Measurements from ENCODE around the gene OTOG. TPM values are rescaled to one million over a fixed set of nuclear protein-coding genes. Genes with fewer than 3 reads are reported as not detected.

OTOG gene
- total RNA-seq, 1 donor from 2014 or later, result not detected

DNA sequence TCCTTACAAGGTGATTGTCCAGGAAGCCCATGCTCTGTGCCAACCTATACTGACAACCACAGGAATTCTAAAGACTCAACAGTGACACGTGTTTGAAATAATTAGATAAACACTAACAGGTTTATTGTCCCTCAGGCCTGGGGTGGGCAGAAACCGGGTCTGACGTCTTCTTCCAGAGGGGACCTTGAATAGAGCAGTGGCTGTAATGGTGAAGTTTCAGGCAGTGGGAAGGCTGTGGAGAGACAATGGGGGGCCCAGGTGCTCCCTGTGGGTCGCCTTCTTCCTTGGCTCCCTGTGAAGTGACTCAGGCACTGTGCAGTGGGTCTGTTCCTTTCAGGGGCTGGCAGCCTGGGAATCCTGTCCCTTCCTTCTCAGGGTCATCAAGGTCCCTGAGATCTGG lies 54.6 kb downstream of the OTOG start:
- DNase-seq (ENCODE audit: low read depth), result no peak
- no peak for TF ChIP-seq CTCF (IDR thresholded peaks at IDR 0.05; ENCODE audit: insufficient read depth, low read length, poor library complexity, severe bottlenecking)
- peaks cover 9% of the 10 kb centered on the region for H3K27me3 ChIP-seq (ENCODE audit: control insufficient read depth, insufficient read depth, low read length)
- H3K4me3 ChIP-seq (ENCODE audit: low read depth, low read length), result no peak overlapping the region
- H3K36me3 ChIP-seq (ENCODE audit: control insufficient read depth, insufficient read depth, low read length), result no peaks in the 10 kb centered on the region

- H3K4me3 ChIP-seq (ENCODE audit: low read depth, low read length), result no peak overlapping the region
- no peak for TF ChIP-seq CTCF (IDR thresholded peaks at IDR 0.05; ENCODE audit: insufficient read depth, low read length, poor library complexity, severe bottlenecking)
- H3K27me3 ChIP-seq (ENCODE audit: control insufficient read depth, insufficient read depth, low read length), result peaks cover 4% of the 10 kb centered on the region
- H3K36me3 ChIP-seq (ENCODE audit: control insufficient read depth, insufficient read depth, low read length), result no peaks in the 10 kb centered on the region
- DNase-seq (ENCODE audit: low read depth), result no peak
Measured at GRCh38 chr11:17602105-17603001, 55.3 kb downstream of the OTOG start.

DNA sequence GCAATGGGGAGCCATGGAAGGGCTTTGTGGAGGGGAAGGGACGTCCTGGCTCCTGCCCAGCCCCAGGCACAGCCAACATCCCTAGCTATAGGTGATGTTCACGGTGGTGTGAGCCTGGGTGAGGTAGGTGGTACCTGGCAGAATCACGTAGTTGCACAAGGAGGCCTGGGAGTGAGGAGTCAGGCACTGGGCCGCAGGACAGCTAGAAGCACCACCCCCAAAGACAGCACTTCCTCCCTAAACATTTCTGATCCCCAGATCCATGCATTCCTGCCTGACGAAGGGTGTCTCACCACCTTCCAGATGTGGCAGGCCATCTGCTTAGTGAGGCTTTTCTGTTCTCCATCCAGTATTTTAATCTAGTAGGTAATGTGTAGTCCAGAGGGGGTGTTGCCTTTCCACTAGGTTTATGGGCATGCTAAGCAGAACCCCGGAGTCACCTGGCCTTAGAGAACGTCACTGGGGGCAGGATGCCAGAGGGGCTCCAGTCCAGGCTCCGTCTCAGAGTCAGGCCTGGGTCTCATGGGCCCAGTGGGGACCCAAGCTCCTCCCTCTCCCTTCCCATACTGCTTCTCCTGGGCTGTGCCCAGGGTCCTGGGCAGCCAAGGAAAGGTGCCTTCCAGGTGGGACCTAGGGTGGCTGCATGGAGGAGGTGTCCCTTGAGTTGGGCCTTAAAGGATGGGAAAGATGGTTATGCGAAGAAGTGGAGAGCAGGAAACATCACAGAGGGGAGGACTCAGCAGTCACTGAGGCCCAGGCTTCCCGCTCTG lies 56.2 kb downstream of the OTOG start:
- Histone ChIP-seq H3K36me3 (ENCODE audit: control insufficient read depth, insufficient read depth, low read length) (no peaks in the 10 kb centered on the region), H3K27me3 (ENCODE audit: control insufficient read depth, insufficient read depth, low read length) (peaks cover 4% of the 10 kb centered on the region), H3K4me3 (ENCODE audit: low read depth, low read length) (no peak overlapping the region)
- no peak for DNase-seq (ENCODE audit: low read depth)
- TF ChIP-seq CTCF (IDR thresholded peaks at IDR 0.05; ENCODE audit: insufficient read depth, low read length, poor library complexity, severe bottlenecking), result no peak

DNA sequence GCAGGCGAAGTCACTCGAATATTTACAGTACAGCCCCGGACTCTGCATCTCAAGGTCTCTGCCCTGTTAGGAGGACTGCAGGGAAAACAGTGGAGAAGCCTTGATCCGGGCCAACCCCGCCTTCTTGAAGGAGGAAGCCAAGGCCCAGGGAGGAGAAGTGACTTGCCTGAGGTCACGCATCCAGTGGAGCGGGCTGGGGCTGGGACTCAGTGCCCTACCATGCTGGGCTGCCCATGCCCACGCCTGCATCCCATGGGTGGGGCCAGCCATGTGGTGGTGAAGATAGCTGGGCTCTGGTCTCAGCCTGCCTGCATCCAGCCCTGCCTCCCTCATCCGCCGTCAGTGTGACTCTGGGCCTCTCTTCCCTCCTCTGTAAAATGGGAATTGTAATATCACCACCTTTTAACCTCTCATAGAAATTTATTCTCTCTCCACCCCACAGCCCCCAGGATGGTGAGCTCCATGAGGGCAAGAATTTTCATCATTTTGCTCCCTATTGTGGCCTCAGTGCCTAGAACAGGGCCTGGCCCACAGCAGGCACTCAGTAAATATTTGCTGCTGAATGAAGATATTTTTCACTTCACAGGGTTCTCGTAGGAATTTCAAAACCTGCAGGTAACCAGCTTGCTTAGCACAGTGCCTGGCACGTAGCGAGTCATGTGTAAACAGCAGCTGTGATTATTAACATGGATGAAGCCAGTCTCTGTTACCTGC lies 57.3 kb downstream of the OTOG start:
- H3K36me3 ChIP-seq (ENCODE audit: control insufficient read depth, insufficient read depth, low read length), result no peaks in the 10 kb centered on the region
- H3K4me3 ChIP-seq (ENCODE audit: low read depth, low read length), result no peak overlapping the region
- no peak for TF ChIP-seq CTCF (IDR thresholded peaks at IDR 0.05; ENCODE audit: insufficient read depth, low read length, poor library complexity, severe bottlenecking)
- no peak for DNase-seq (ENCODE audit: low read depth)
- peaks cover 4% of the 10 kb centered on the region for H3K27me3 ChIP-seq (ENCODE audit: control insufficient read depth, insufficient read depth, low read length)

DNA sequence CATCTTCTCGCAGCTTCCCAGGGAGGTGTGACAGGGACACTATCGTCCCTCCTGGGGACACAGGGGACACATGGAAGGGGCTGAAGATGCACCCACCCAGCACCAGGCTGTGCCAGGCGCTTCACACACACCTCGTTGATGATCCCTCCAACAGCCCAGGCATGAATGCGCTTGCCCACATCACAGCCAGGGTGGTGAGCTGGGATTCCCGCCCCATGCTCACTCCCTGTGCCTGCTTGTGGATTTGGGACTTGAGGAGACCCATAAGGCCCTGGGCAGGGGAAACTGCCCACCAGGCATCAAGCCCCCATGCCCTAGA lies 57.8 kb downstream of the OTOG start:
- no peak for DNase-seq (ENCODE audit: low read depth)
- H3K4me3 ChIP-seq (ENCODE audit: low read depth, low read length), result no peak overlapping the region
- TF ChIP-seq CTCF (IDR thresholded peaks at IDR 0.05; ENCODE audit: insufficient read depth, low read length, poor library complexity, severe bottlenecking), result no peak
- no peaks in the 10 kb centered on the region for H3K36me3 ChIP-seq (ENCODE audit: control insufficient read depth, insufficient read depth, low read length)
- H3K27me3 ChIP-seq (ENCODE audit: control insufficient read depth, insufficient read depth, low read length), result peaks cover under 1% of the 10 kb centered on the region

Data from kidney epithelial cell (primary cell).